ENCODE measurements around the gene ZSWIM1. TPM values are rescaled to one million over a fixed set of nuclear protein-coding genes. Genes with fewer than 3 reads are reported as not detected.
A peak's percentile ranks its signal among the peaks of the same experiment; 100 is the strongest.
"Not testable (repeated sequence)": the region's sequence is repeated elsewhere in the genome, so short reads cannot be mapped to it uniquely, and the experiment has no call there.

Gene ZSWIM1
- total and polyA plus RNA-seq, 3 experiments from 2014 or later = 2.1 to 12.3 (median 12.3) TPM

DNA sequence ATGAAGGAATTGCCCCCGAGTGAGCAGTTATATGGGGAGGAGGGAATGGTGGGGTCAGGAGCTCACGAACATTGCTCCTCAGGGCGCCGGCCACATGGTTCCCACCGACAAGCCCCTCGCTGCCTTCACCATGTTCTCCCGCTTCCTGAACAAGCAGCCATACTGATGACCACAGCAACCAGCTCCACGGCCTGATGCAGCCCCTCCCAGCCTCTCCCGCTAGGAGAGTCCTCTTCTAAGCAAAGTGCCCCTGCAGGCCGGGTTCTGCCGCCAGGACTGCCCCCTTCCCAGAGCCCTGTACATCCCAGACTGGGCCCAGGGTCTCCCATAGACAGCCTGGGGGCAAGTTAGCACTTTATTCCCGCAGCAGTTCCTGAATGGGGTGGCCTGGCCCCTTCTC lies 17.3 kb downstream of the ZSWIM1 start:
- Histone ChIP-seq H3K9me3 (ENCODE audit: low read length) (no peaks in the 10 kb centered on the region), H3K27ac (ENCODE audit: low read depth, low read length) (no peak overlapping the region), H3K27me3 (ENCODE audit: insufficient read depth, low read length, poor library complexity, severe bottlenecking) (no peaks in the 10 kb centered on the region), H3K4me1 (ENCODE audit: insufficient read depth, low read length) (peaks cover 2% of the 10 kb centered on the region), H3K36me3 (ENCODE audit: insufficient read depth, low read length) (peaks cover 8% of the 10 kb centered on the region), H3K4me3 (ENCODE audit: low read length) (no peak overlapping the region)
- Mint-ChIP-seq H3K27me3 (no peaks in the 10 kb centered on the region), H3K9me3 (no peaks in the 10 kb centered on the region), H3K27ac (peak overlapping the region in 1 of 8 donors; percentile 71), H3K36me3 (peaks cover 4 to 45% (median 7%) of the 10 kb centered on the region in 3 donors), H3K4me1 (peaks cover 6 to 13% (median 9%) of the 10 kb centered on the region in 3 donors), H3K4me3 (no peak overlapping the region)
- DNase-seq = no peak
- ChIA-PET CTCF (no interaction called here), POLR2A (no interaction called here)

DNA sequence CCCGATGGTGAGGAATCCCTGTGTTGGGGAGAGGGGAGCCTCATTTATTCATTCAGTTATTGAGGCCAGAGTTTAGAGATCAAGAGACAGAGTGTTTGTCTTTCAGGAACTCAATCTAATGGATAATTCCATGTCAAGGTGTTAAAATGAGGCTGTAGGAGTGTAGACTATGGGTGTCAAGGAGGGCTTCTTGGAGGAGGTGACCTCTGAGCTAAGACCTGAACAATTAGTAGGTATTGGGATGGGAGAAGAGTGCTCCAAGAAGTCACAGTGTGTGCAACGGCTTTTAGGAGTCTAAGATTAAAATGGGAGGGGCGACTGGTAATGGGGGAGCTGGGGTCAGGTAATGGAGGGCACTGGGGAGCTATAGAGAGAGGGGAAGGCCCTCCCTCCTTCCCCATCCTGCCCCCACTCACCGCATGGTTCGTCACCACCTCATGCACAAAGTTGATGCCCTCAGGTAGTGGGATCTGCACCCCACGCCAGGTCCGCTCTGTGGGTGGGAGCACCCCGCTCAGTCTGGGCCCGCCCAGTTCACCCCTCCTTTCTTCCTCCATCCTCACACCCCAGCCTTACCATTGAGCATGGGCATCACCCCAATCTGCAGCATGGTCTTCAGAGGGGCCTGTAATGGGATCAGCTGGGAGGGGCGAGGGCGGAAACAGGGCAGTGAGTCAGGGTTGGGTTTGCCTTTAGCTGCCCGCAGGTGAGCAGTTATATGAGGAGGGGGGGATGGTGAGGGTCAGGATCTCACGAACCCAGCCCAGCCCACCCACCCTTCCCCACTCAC lies 18.2 kb downstream of the ZSWIM1 start:
- POLR2A ChIA-PET = no interaction called here
- no peaks in the 10 kb centered on the region for H3K27me3 ChIP-seq (ENCODE audit: insufficient read depth, low read length, poor library complexity, severe bottlenecking)
- CTCF ChIA-PET = no interaction called here
- no peaks in the 10 kb centered on the region for H3K9me3 ChIP-seq (ENCODE audit: low read length)
- no peaks in the 10 kb centered on the region for H3K4me1 ChIP-seq (ENCODE audit: insufficient read depth, low read length)
- no peaks in the 10 kb centered on the region for H3K9me3 Mint-ChIP-seq
- H3K4me3 Mint-ChIP-seq = no peak overlapping the region
- H3K36me3 ChIP-seq (ENCODE audit: insufficient read depth, low read length) = peaks cover 8% of the 10 kb centered on the region
- no peak for DNase-seq
- H3K27ac Mint-ChIP-seq = peak overlapping the region in 1 of 8 donors; percentile 36
- peaks cover 4 to 38% (median 4%) of the 10 kb centered on the region in 3 donors for H3K36me3 Mint-ChIP-seq
- H3K27ac ChIP-seq (ENCODE audit: low read depth, low read length) = no peak overlapping the region
- peaks cover 0 to 4% (median under 1%) of the 10 kb centered on the region in 3 donors for H3K4me1 Mint-ChIP-seq
- H3K27me3 Mint-ChIP-seq = no peaks in the 10 kb centered on the region
- no peak overlapping the region for H3K4me3 ChIP-seq (ENCODE audit: low read length)

- not testable (repeated sequence) for DNase-seq; H3K9me3 ChIP-seq (ENCODE audit: low read length); H3K27ac Mint-ChIP-seq; H3K27me3 ChIP-seq (ENCODE audit: insufficient read depth, low read length, poor library complexity, severe bottlenecking); H3K27me3 Mint-ChIP-seq; H3K27ac ChIP-seq (ENCODE audit: low read depth, low read length); H3K4me1 ChIP-seq (ENCODE audit: insufficient read depth, low read length); H3K4me3 Mint-ChIP-seq; H3K9me3 Mint-ChIP-seq; H3K36me3 ChIP-seq (ENCODE audit: insufficient read depth, low read length); H3K4me1 Mint-ChIP-seq; H3K4me3 ChIP-seq (ENCODE audit: low read length)
- POLR2A ChIA-PET = interaction anchor here (1.1 kb wide), 1 partner anchor 32 kb away, joined by 3 read pairs; no protein-coding TSS in a partner anchor
- H3K36me3 Mint-ChIP-seq = peaks cover 3 to 28% (median 4%) of the 10 kb centered on the region in 3 donors
- CTCF ChIA-PET = interaction anchor here (1.5 kb wide), 2 partner anchors 10 to 11 kb away, joined by 3 to 5 read pairs; partner anchors contain the start of genes CTSA and NEURL2
Observed at GRCh38 chr20:45901332-45901731, 20.3 kb downstream of the ZSWIM1 start.

GRCh38 chr20:45902199-45902701 lies 21.2 kb downstream of the ZSWIM1 start:
- Mint-ChIP-seq H3K9me3 (no peaks in the 10 kb centered on the region), H3K27me3 (no peaks in the 10 kb centered on the region), H3K27ac (no peak overlapping the region), H3K4me3 (no peak overlapping the region), H3K4me1 (no peaks in the 10 kb centered on the region), H3K36me3 (peaks cover 3 to 21% (median 4%) of the 10 kb centered on the region in 3 donors)
- H3K27ac ChIP-seq (ENCODE audit: low read depth, low read length) = no peak overlapping the region
- H3K4me1 ChIP-seq (ENCODE audit: insufficient read depth, low read length) = no peaks in the 10 kb centered on the region
- no peaks in the 10 kb centered on the region for H3K27me3 ChIP-seq (ENCODE audit: insufficient read depth, low read length, poor library complexity, severe bottlenecking)
- H3K36me3 ChIP-seq (ENCODE audit: insufficient read depth, low read length) = peaks cover 4% of the 10 kb centered on the region
- H3K4me3 ChIP-seq (ENCODE audit: low read length) = no peak overlapping the region
- H3K9me3 ChIP-seq (ENCODE audit: low read length) = no peaks in the 10 kb centered on the region
- POLR2A ChIA-PET = interaction anchor here (1.1 kb wide), 1 partner anchor 32 kb away, joined by 3 read pairs; no protein-coding TSS in a partner anchor
- DNase-seq = no peak
- CTCF ChIA-PET = interaction anchor here (1.5 kb wide), 2 partner anchors 11 to 12 kb away, joined by 3 to 5 read pairs; partner anchors contain the start of genes CTSA and NEURL2

GRCh38 chr20:45904583-45905504 lies 23.8 kb downstream of the ZSWIM1 start:
- Mint-ChIP-seq H3K27ac (peak overlapping the region in 1 of 8 donors; percentile 30), H3K27me3 (no peaks in the 10 kb centered on the region), H3K4me3 (no peak overlapping the region), H3K4me1 (no peaks in the 10 kb centered on the region), H3K36me3 (no peaks in the 10 kb centered on the region), H3K9me3 (no peaks in the 10 kb centered on the region)
- no peak overlapping the region for H3K27ac ChIP-seq (ENCODE audit: low read depth, low read length)
- DNase-seq = no peak
- no peaks in the 10 kb centered on the region for H3K4me1 ChIP-seq (ENCODE audit: insufficient read depth, low read length)
- H3K4me3 ChIP-seq (ENCODE audit: low read length) = no peak overlapping the region
- H3K36me3 ChIP-seq (ENCODE audit: insufficient read depth, low read length) = no peaks in the 10 kb centered on the region
- no peaks in the 10 kb centered on the region for H3K9me3 ChIP-seq (ENCODE audit: low read length)
- H3K27me3 ChIP-seq (ENCODE audit: insufficient read depth, low read length, poor library complexity, severe bottlenecking) = no peaks in the 10 kb centered on the region
- CTCF ChIA-PET = no interaction called here
- POLR2A ChIA-PET = interaction anchor here (0.6 kb wide), 1 partner anchor 15 kb away, joined by 3 read pairs; no protein-coding TSS in a partner anchor

DNA sequence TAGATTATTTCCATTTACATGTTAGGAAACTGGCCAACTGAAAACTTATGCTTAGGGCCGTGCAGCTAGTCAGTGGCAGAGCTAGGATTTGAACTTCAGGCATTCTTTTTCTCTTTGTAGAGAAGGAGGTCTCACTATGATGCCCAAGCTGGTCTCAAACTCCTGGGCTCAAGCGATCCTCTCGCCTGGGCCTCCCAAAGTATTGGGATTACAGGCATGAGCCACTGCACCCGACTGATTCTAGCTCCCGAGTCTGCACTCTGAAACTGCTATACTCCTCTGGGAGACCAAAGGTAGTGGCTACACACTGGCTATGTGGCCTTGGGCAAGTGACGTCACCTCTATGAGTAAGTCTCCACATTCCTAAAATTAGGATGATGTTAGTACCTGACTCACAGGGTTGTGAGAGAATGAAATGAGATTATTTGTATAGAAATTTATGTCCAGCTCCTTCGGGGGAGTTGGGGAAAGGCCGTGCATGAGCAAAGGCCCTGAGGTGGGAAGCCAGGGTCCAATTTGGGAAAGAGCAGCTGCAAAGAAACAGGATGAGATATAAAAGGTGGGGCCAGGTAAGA lies 24.6 kb downstream of the ZSWIM1 start:
- peaks cover under 1% of the 10 kb centered on the region for H3K4me1 ChIP-seq (ENCODE audit: insufficient read depth, low read length)
- no peak overlapping the region for H3K4me3 ChIP-seq (ENCODE audit: low read length)
- Mint-ChIP-seq H3K4me1 (peaks cover 1 to 2% (median 2%) of the 10 kb centered on the region in 3 donors), H3K9me3 (no peaks in the 10 kb centered on the region), H3K36me3 (no peaks in the 10 kb centered on the region), H3K27ac (no peak overlapping the region), H3K27me3 (no peaks in the 10 kb centered on the region), H3K4me3 (no peak overlapping the region)
- no peak overlapping the region for H3K27ac ChIP-seq (ENCODE audit: low read depth, low read length)
- no peak for DNase-seq
- H3K27me3 ChIP-seq (ENCODE audit: insufficient read depth, low read length, poor library complexity, severe bottlenecking) = no peaks in the 10 kb centered on the region
- POLR2A ChIA-PET = interaction anchor here (0.9 kb wide), 1 partner anchor 29 kb away, joined by 3 read pairs; the partner anchor contains the start of gene PCIF1
- CTCF ChIA-PET = no interaction called here
- no peaks in the 10 kb centered on the region for H3K36me3 ChIP-seq (ENCODE audit: insufficient read depth, low read length)
- H3K9me3 ChIP-seq (ENCODE audit: low read length) = no peaks in the 10 kb centered on the region

GRCh38 chr20:45907219-45907948 lies 26.4 kb downstream of the ZSWIM1 start:
- no peak overlapping the region for H3K4me3 ChIP-seq (ENCODE audit: low read length)
- H3K4me1 Mint-ChIP-seq = peaks cover 12 to 19% (median 14%) of the 10 kb centered on the region in 3 donors
- no peaks in the 10 kb centered on the region for H3K9me3 ChIP-seq (ENCODE audit: low read length)
- peaks cover 13% of the 10 kb centered on the region for H3K4me1 ChIP-seq (ENCODE audit: insufficient read depth, low read length)
- DNase-seq = no peak
- no peaks in the 10 kb centered on the region for H3K9me3 Mint-ChIP-seq
- no peak overlapping the region for H3K27ac ChIP-seq (ENCODE audit: low read depth, low read length)
- no peak overlapping the region for H3K4me3 Mint-ChIP-seq
- H3K27ac Mint-ChIP-seq = no peak overlapping the region
- H3K27me3 ChIP-seq (ENCODE audit: insufficient read depth, low read length, poor library complexity, severe bottlenecking) = no peaks in the 10 kb centered on the region
- H3K36me3 ChIP-seq (ENCODE audit: insufficient read depth, low read length) = no peaks in the 10 kb centered on the region
- CTCF ChIA-PET = interaction anchor here (1.8 kb wide), 1 partner anchor 17 kb away, joined by 4 read pairs; the partner anchor contains the start of genes CTSA and NEURL2
- peaks cover 0 to 6% of the 10 kb centered on the region in 2 donors for H3K27me3 Mint-ChIP-seq
- POLR2A ChIA-PET = no interaction called here
- no peaks in the 10 kb centered on the region for H3K36me3 Mint-ChIP-seq
